Stimulated activated CD4-positive, alpha-beta T cell treated with anti-CD3 and anti-CD28 coated beads, Interleukin-1b, Interleukin-23, amount 100 ng/mL, for 48 hours (primary cell): ENCODE measurements around the gene NUCB1.
"Not testable (repeated sequence)": the region's sequence is repeated elsewhere in the genome, so short reads cannot be mapped to it uniquely, and the experiment has no call there.

Experiments
- DNase-seq: peaks from one replicate; pipeline ENCODE4 v3.0.0-alpha.2; 2020

The NUCB1 gene

GRCh38 chr19:48874303-48875135 is 25.6 kb upstream of the NUCB1 start:
- DNase-seq: no peak

- peak; percentile 67 for DNase-seq
Measured at GRCh38 chr19:48876043-48876981, 23.8 kb upstream of the NUCB1 start.

GRCh38 chr19:48877855-48878195 is 22.3 kb upstream of the NUCB1 start:
- no peak for DNase-seq

GRCh38 chr19:48878196-48879024 is 21.7 kb upstream of the NUCB1 start:
- DNase-seq: no peak

- no peak for DNase-seq
Measured at GRCh38 chr19:48879025-48879637, 21.0 kb upstream of the NUCB1 start.

GRCh38 chr19:48879696-48880095 is 20.4 kb upstream of the NUCB1 start:
- not testable (repeated sequence) for DNase-seq

- DNase-seq: no peak
Measured at GRCh38 chr19:48881741-48882657, 18.1 kb upstream of the NUCB1 start.

GRCh38 chr19:48883726-48884125 is 16.4 kb upstream of the NUCB1 start:
- DNase-seq: no peak

GRCh38 chr19:48887861-48888612 is 12.1 kb upstream of the NUCB1 start:
- DNase-seq: no peak

- DNase-seq: not testable (repeated sequence)
Measured at GRCh38 chr19:48889496-48889895, 10.6 kb upstream of the NUCB1 start.

- DNase-seq: no peak
Measured at GRCh38 chr19:48890551-48890950, 9.6 kb upstream of the NUCB1 start.

GRCh38 chr19:48895226-48895625 is 4.9 kb upstream of the NUCB1 start:
- no peak for DNase-seq

GRCh38 chr19:48896191-48896720 is 3.9 kb upstream of the NUCB1 start:
- DNase-seq: peak; percentile 65

GRCh38 chr19:48897181-48897580 is 2.9 kb upstream of the NUCB1 start:
- DNase-seq: no peak

GRCh38 chr19:48899386-48899749 is 744 bp upstream of the NUCB1 start:
- DNase-seq: not testable (repeated sequence)

GRCh38 chr19:48900477-48901406 is 630 bp downstream of the NUCB1 start:
- no peak for DNase-seq

GRCh38 chr19:48902291-48902690 is 2.2 kb downstream of the NUCB1 start:
- not testable (repeated sequence) for DNase-seq

- DNase-seq: not testable (repeated sequence)
Measured at GRCh38 chr19:48903788-48904187, 3.7 kb downstream of the NUCB1 start.

- no peak for DNase-seq
Measured at GRCh38 chr19:48905664-48906063, 5.6 kb downstream of the NUCB1 start.
